MCF 10A (cell line): Measurements from ENCODE around the gene SDK2. TPM values are rescaled to one million over a fixed set of nuclear protein-coding genes. Genes with fewer than 3 reads are reported as not detected.

Experiments used
- BruUV-seq: library from RNA; stranded (reverse); fragments of 400-500 nt; replicated peaks from 2 replicates; lab custom pipeline; 2021; lab: Mats Ljungman, UMichigan
- CTCF ChIA-PET: fragments of 300-600 bp; sonication (Branson Sonifier 250); formaldehyde crosslinking; extraction: SDS; loops from one replicate; lab custom pipeline; 2021; ENCODE audit warnings: antibody characterized with exemption, inconsistent platforms; lab: Yijun Ruan, JAX
- POLR2A ChIA-PET: fragments of 300-600, 350-650 bp; sonication (Branson Sonifier 250); formaldehyde crosslinking; extraction: SDS; loops from one replicate; lab custom pipeline; 2020; ENCODE audit warnings: antibody characterized with exemption, inconsistent platforms; lab: Yijun Ruan, JAX
- DNase-seq: peaks from one replicate; pipeline ENCODE4 v3.0.0-alpha.2; 2018; ENCODE audit not compliant: unreplicated experiment
- H3K27ac Mint-ChIP-seq: one replicate; pipeline ENCODE4 v1.8.0; 2022; ENCODE audit warnings: mild to moderate bottlenecking, low read depth, mixed read lengths; ENCODE audit not compliant: unreplicated experiment
- H3K27me3 Mint-ChIP-seq: one replicate; pipeline ENCODE4 v1.8.0; 2022; ENCODE audit warnings: mixed read lengths; ENCODE audit not compliant: insufficient read depth, unreplicated experiment
- H3K36me3 Mint-ChIP-seq: one replicate; pipeline ENCODE4 v1.8.0; 2022; ENCODE audit warnings: mild to moderate bottlenecking, moderate library complexity, mixed read lengths; ENCODE audit not compliant: insufficient read depth, unreplicated experiment
- H3K4me1 Mint-ChIP-seq: one replicate; pipeline ENCODE4 v1.8.0; 2022; ENCODE audit warnings: mixed read lengths; ENCODE audit not compliant: insufficient read depth, unreplicated experiment
- H3K4me3 Mint-ChIP-seq: one replicate; pipeline ENCODE4 v1.8.0; 2022; ENCODE audit warnings: mild to moderate bottlenecking, moderate library complexity, mixed read lengths; ENCODE audit not compliant: unreplicated experiment
- H3K9me3 Mint-ChIP-seq: one replicate; pipeline ENCODE4 v1.8.0; 2022; ENCODE audit warnings: mixed read lengths; ENCODE audit not compliant: unreplicated experiment
- intact Hi-C: fragments of 100-400 bp; cut with micrococcal nuclease; formaldehyde crosslinking; loops from 2 replicates; pipeline ENCODE4 v1.14.1; 2022
- total RNA-seq: library from RNA; stranded (reverse); gene quantifications from 2 replicates; pipeline ENCODE4 v1.2.3, GENCODE V29; 2022
- TF ChIP-seq, protein P1 (sequence below): fragments of 200-600 bp; IDR thresholded peaks from one replicate; pipeline ENCODE4 v1.8.0; 2022; ENCODE audit warnings: antibody characterized with exemption, mild to moderate bottlenecking; ENCODE audit not compliant: unreplicated experiment

The SDK2 gene
- total RNA-seq, 1 experiment from 2014 or later, result not detected

DNA sequence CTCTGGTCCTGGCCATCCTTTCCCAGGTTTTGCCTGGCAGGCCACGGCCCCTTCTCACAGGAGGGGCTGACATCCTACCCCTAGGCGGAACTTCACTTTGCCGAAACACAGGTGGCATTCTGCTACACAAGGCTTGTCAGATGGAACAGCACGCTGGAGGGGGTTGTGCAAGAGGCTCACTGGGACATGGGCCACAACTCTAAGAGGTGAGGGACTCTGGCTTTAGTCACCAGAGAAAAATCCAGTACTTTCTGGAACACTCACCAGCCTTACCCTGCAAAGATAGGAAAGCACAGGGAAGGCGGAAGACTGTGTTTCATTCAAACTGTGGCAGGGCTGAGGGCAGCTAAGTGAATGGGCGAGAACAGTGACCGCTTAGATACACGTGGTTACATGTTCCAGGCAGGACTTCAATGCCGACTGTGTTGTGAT lies 350.7 kb downstream of the SDK2 start:
- TF ChIP-seq, protein P1, sequence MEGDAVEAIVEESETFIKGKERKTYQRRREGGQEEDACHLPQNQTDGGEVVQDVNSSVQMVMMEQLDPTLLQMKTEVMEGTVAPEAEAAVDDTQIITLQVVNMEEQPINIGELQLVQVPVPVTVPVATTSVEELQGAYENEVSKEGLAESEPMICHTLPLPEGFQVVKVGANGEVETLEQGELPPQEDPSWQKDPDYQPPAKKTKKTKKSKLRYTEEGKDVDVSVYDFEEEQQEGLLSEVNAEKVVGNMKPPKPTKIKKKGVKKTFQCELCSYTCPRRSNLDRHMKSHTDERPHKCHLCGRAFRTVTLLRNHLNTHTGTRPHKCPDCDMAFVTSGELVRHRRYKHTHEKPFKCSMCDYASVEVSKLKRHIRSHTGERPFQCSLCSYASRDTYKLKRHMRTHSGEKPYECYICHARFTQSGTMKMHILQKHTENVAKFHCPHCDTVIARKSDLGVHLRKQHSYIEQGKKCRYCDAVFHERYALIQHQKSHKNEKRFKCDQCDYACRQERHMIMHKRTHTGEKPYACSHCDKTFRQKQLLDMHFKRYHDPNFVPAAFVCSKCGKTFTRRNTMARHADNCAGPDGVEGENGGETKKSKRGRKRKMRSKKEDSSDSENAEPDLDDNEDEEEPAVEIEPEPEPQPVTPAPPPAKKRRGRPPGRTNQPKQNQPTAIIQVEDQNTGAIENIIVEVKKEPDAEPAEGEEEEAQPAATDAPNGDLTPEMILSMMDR, result no peak
- peaks cover 46% of the 10 kb centered on the region for H3K4me1 Mint-ChIP-seq
- ChIA-PET CTCF (interaction anchor here (0.6 to 1.4 kb wide), 4 partner anchors 9 to 37 kb away, joined by 3 to 9 read pairs (median 4); no protein-coding TSS in a partner anchor), POLR2A (interaction anchor here (0.7 to 5.8 kb wide), 2 partner anchors 8 to 16 kb away, joined by 3 to 96 read pairs; partner anchors contain the start of gene CDC42EP4)
- H3K36me3 Mint-ChIP-seq, result peaks cover 13% of the 10 kb centered on the region
- no peaks in the 10 kb centered on the region for H3K9me3 Mint-ChIP-seq
- intact Hi-C loops, result loop anchor here (1.0 to 2.0 kb wide), 2 partner anchors 15 to 47 kb away; no protein-coding TSS in a partner anchor
- H3K27me3 Mint-ChIP-seq, result no peaks in the 10 kb centered on the region
- H3K4me3 Mint-ChIP-seq, result peak overlapping the region; percentile 55
- BruUV-seq, result no TSS peak
- peak; percentile 93 for DNase-seq
- H3K27ac Mint-ChIP-seq, result peak overlapping the region; percentile 85

DNA sequence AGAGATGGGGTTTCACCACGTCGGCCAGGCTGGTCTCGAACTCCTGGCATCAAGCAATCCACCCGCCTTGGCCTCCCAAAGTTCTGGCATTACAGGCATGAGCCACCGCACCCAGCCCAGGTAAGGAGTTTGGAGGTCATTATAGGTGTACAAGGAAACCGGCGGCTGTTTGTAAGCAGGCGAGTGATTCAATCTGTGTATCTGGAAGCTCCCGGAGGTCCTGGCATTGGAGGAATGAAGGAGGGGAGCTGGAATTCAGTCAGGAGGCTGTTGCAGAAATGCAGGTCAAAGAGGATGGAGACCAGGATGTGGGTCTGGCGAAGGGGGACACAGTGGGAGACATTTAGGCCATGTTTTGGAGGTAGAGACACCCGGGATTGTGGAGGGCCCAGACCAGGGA lies 351.2 kb downstream of the SDK2 start:
- BruUV-seq, result no TSS peak
- Mint-ChIP-seq H3K4me3 (peak overlapping the region; percentile 55), H3K36me3 (peaks cover 13% of the 10 kb centered on the region), H3K27ac (peak overlapping the region; percentile 85), H3K27me3 (no peaks in the 10 kb centered on the region), H3K9me3 (no peaks in the 10 kb centered on the region), H3K4me1 (peaks cover 48% of the 10 kb centered on the region)
- DNase-seq, result peak; percentile 49
- intact Hi-C loops, result loop anchor here (1.0 to 2.0 kb wide), 2 partner anchors 16 to 47 kb away; no protein-coding TSS in a partner anchor
- TF ChIP-seq, protein P1, result no peak
- ChIA-PET CTCF (interaction anchor here (0.6 to 1.4 kb wide), 4 partner anchors 9 to 37 kb away, joined by 3 to 9 read pairs (median 4); no protein-coding TSS in a partner anchor), POLR2A (interaction anchor here (0.7 to 5.8 kb wide), 2 partner anchors 9 to 16 kb away, joined by 3 to 96 read pairs; partner anchors contain the start of gene CDC42EP4)

DNA sequence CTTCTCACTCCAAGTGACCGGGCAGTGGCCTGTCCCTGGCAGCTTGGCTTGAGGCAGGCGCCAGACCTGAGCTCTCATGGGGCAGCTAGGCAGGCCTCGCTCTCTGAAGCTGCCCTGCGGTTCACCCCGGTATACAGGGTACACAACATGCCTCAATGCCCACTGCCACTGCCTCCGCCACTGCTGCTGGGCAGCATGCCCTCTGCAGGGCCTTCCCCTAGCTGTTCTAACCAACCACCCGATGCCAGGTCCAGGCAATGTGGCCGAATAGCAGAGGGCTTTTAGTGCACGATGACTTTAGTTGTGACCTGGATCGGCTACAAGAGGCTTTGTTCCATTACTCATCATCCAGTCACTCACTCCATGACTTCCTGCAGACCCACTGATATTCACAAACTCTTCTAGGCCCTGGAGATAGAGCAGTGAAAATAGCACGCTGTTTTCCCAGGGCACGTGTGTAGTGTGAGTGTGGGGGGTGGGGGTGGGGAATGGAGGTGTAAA lies 352.2 kb downstream of the SDK2 start:
- Mint-ChIP-seq H3K27me3 (no peaks in the 10 kb centered on the region), H3K9me3 (no peaks in the 10 kb centered on the region), H3K27ac (peak overlapping the region; percentile 89), H3K36me3 (peaks cover 11% of the 10 kb centered on the region), H3K4me3 (peak overlapping the region; percentile 54), H3K4me1 (peaks cover 57% of the 10 kb centered on the region)
- BruUV-seq, result no TSS peak
- TF ChIP-seq, protein P1, result no peak
- intact Hi-C loops, result loop anchor here (2.0 kb wide), 1 partner anchor 17 kb away; no protein-coding TSS in a partner anchor
- peak; percentile 79 for DNase-seq
- ChIA-PET CTCF (interaction anchor here (0.6 to 0.9 kb wide), 3 partner anchors 26 to 671 kb away, joined by 3 read pairs; no protein-coding TSS in a partner anchor), POLR2A (interaction anchor here (0.6 to 5.8 kb wide), 6 partner anchors 10 to 1827 kb away, joined by 3 to 96 read pairs (median 3); partner anchors contain the start of gene CDC42EP4)

DNA sequence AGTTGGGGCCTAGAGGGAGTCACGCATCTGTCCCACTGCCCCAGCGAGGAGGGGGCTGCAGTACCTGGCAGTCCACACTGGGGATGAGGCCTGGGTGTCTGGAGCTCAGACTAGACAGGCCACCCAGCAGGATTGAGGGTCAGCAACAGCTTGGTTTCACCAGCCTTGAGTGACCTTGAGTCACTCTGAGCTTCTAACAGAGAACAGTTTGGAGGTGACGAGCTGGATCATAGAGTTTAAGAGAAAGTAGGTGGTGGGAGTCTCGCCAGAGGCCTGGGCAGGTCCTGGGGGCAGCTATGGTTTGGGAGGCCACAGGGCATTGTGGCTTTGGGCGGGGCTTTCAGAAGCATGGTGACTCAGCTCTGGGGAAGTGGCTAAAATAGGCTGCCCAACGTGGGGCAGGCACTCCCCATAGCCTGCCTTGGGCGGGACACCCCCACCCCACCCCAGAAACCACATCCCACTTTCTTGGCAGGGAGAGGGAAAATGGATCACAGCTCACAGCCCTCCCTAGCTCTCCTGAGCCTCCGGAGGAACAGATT lies 352.9 kb downstream of the SDK2 start:
- POLR2A ChIA-PET, result interaction anchor here (0.6 to 5.8 kb wide), 9 partner anchors 10 to 1826 kb away, joined by 3 to 96 read pairs (median 4); partner anchors contain the start of gene CDC42EP4
- CTCF ChIA-PET, result interaction anchor here (0.6 to 1.3 kb wide), 9 partner anchors 19 to 672 kb away, joined by 3 to 6 read pairs (median 3); no protein-coding TSS in a partner anchor
- TF ChIP-seq, protein P1, result no peak
- peak overlapping the region; percentile 89 for H3K27ac Mint-ChIP-seq
- H3K4me3 Mint-ChIP-seq, result peak overlapping the region; percentile 54
- intact Hi-C loops, result no loop called here
- BruUV-seq, result no TSS peak
- H3K27me3 Mint-ChIP-seq, result no peaks in the 10 kb centered on the region
- no peaks in the 10 kb centered on the region for H3K9me3 Mint-ChIP-seq
- DNase-seq, result peak; percentile 94
- peaks cover 8% of the 10 kb centered on the region for H3K36me3 Mint-ChIP-seq
- H3K4me1 Mint-ChIP-seq, result peaks cover 65% of the 10 kb centered on the region
